Kidney capillary endothelial cell (primary cell): ENCODE data around the gene TPGS2.
"Not testable (repeated sequence)": the region's sequence is repeated elsewhere in the genome, so short reads cannot be mapped to it uniquely, and the experiment has no call there.

ENCODE experiments used
- DNase-seq: peaks from one replicate; pipeline ENCODE4 v3.0.0-alpha.2; 2018; ENCODE audit warnings: low spot score

Gene TPGS2, protein sequence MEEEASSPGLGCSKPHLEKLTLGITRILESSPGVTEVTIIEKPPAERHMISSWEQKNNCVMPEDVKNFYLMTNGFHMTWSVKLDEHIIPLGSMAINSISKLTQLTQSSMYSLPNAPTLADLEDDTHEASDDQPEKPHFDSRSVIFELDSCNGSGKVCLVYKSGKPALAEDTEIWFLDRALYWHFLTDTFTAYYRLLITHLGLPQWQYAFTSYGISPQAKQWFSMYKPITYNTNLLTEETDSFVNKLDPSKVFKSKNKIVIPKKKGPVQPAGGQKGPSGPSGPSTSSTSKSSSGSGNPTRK

DNA sequence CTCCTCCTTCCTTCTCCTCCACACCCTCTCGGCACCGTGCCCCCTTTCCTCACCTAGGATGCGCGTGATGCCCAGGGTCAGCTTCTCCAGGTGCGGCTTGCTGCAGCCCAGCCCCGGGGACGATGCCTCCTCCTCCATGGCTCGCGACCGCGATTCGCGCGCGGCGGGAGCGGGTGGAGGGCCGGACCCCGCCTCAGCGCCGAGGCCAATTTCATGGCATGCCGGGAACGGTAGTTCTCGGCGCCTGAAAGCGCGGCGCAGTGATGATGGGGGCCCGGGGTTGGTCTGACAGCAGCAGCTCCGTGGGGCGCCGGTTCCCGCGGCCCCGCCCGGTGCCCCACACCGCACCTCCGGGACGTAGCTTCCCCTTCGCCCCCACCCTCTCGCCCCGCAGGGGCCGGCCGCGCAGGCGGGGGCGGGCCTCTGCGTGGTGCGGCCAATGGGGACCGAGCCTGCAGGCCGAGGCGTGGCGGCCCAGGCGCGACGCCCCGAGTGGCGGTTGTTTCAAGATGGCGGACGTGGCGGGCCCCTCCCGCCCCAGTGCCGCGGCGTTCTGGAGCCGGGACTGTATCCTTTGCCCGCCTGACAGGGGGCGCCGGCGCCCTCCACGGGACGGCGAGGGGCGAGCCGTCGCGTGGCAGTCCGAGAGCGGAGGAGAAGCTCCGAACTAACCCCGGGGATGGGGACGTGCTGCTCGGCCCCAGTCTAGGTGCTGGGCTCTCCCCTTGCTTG lies at the start of gene TPGS2, which contains the start of gene KIAA1328:
TSS of gene TPGS2 (minus strand) at position 373 of the 732 bp plus-strand sequence. CDS start at position 138, 235 bp downstream.
TSS of gene KIAA1328 (plus strand) at position 498 of the 732 bp plus-strand sequence. CDS start at position 510, 12 bp downstream.
- DNase-seq, result peak; percentile 73

DNA sequence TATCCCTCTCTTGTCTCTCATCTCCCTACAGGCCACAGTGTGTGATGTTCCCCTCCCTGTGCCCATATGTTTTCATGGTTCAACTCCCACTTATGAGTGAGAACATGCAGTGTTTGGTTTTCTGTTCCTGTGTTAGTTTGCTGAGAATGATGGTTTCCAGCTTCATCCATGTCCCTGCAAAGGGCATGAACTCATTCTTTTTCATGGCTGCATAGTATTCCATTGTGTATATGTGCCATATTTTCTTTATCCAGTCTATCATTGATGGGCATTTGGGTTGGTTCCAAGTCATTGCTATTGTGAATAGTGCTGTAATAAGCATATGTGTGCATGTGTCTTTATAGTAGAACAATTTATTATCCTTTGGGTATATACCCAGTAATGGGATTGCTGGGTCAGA lies 45.0 kb upstream of the TPGS2 start:
- DNase-seq, result not testable (repeated sequence)

DNA sequence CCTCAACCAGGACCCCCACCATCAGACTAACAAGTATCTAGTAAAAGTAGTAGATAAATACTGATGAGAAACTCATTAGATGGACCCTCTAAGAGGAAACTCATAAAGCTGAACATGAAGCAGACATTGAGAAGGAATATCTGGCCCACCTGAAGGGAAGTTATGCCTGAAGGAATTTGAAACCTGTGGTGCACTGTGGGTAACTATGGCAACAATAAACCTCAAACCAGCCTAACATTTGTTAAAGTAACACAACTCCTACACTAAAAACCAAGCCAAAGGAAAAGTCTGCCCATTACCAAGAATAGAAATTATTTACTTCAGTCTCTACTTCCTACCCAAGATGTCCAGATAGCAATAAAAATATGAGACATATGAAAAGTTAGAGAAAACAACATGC lies 43.5 kb upstream of the TPGS2 start:
- DNase-seq, result no peak

DNA sequence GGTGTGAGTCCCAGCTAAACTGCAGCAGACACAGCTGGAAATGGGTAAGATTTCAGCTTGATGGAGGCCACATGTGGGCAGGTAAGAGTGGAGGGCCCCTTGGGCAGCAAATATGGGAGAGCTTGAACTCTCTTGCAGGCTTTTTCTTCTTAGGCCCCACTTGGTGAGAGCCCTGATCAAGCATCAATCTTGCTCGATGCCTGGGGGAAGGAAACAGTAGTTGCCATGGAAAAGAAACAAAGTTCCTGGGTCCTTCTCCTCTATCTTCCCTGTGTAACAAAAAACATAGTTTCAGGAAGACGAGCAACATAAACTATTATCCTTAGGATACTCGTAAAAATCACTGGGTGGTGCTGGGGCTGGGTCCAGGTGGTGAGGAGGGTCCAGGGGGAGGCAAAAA lies 43.0 kb upstream of the TPGS2 start:
- DNase-seq, result no peak

DNA sequence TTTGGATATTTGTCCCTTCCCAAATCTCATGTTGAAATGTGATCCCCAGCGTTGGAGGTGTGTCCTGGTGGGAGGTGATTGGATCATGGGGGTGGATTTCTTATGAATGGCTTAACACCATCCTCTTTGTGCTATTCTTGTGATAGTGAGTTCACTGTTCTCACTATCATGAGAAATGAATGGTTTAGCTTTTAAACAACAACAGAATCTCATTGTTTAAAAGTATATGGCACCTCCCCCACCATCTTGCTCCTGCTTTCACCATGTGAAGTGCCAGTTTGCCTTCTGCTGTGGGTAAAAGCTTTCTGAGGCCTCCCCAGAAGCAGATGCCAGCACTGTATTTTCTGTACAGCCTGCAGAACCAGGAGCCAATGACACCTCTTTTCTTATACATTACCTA lies 38.3 kb upstream of the TPGS2 start:
- DNase-seq, result no peak

DNA sequence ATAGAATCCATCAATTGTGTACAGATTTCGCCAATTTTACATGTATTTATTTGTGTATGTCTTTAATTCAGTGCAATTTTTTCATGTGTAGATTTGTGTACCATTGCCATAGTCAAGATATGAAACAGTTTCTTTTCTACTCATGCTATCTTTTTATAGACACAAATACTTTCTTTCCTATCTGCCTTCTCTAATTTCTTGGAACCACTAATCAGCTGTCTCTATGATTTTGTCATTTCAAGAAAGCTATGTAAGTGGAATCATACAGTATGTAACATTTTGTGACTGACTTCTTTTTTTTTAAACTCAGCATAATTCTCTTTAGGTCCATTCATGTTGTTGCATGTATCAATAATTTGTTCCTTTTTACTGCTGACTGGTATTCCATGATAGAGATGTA lies 33.4 kb upstream of the TPGS2 start:
- DNase-seq, result no peak

DNA sequence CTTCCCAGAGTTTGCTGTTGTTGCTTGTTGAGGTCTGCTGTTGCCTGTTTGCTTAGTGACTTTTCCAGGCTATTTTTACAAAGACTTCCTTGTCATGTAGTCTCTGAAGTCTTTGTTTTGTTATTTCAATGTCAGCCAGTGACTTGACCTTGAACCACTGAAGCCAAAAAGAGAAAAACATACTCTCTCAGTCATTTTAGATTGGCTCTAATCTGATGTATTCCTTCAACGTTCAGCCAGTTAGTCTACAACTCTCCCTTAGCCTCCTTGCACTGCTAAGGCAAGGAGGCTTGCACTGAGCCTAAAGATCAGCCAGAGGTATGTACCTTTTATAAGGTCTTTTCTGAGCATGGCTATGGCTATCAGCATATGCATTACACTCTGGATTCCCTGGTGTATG lies 28.0 kb upstream of the TPGS2 start:
- DNase-seq, result no peak

DNA sequence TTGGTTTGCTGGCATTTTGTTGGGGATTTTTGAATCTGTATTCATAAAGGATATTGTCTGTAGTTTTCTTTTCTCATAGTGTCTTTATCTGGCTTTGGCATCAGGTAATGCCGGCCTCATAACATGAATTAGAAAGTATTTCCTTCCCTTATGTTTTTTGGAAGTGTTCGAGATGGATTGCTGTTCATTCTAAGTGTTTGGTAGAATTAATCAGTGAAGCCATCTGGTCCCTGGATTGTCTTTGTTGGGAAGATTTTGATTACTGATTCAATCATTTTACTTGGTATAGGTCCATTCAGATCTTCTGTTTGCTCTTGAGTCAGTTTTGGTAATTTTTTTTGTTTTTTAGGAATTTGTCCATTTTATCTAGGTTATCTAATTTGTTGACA lies 22.4 kb upstream of the TPGS2 start:
- DNase-seq, result no peak

DNA sequence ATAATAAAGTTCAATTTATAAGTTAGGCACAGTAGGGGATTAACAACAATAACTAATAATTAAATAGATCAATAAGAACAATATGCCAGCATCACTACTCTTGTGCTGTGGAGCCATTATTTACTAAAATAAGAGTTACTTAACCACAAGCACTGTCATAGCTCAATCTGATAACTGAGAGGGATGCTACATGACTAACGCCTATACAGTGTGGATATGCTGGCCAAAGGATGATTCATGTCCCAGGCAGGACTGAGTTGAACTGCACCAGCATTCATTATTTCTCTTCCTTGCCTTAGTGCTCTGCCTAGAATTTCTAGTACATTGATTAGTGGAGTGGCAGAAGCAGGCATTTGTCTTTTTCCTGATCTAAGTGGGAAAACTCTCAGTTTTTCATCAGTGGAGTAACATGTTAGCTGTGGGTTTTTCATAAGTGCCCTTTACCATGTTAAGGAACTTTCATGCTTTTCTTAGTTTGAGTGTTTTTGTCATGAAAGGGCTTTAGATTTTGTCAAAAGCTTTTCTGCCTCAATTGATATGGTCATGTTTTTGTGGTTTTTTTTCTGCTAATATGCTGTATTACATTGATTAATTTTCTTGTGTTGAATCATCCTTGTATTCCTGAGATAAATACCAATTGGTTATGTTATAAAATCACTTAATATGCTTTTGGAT lies 21.9 kb upstream of the TPGS2 start:
- DNase-seq, result peak; percentile 56

DNA sequence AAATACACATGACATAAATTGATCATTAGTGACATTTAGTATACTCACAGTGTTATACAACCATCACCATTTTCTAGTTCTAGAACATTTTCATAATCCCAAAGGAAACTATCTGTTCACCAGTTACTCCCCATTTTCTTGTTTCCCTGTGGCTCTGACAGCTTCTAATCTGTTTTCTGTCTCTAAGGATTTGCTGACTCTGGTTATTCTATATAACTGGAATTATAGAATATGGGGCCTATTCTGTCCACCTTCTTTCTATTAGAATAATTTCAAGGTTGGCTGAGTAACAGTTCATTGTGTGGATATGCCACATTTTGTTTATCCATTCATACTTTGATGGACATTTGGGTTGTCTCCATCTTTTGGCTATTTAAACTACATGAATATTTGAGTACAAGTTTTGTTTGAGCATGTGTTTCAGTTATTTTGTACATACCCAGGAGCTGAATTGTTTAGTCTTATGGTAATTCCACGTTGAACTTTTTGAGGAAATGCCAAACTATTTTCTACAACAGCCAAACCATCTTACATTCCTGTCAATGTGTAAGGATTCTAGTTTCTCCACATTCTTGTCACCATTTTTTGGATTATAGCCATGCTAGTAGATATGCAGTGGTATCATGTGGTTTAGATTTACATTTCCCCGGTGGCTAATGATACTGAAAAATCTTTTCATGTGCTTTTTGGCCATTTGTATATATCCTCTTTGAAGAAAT lies 20.6 kb upstream of the TPGS2 start:
- DNase-seq, result no peak

DNA sequence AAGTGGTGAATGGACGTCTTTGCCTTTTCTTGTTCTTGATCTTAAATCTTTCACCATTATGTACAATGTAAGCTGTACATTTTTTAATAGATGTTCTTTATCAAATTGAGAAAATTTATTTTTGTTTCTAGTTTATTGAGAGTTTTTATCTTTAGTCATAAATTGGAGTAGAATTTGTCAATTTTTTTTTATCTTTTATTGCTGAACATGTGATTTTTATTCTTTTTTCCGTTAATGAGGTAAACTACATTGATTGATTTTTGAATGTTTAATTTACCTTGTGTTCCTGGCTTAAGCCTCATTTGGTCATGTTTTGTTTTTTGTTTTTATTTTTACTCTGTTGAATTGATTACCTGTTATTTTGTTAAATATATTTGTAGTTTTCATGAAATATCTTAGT lies 19.8 kb upstream of the TPGS2 start:
- DNase-seq, result no peak

DNA sequence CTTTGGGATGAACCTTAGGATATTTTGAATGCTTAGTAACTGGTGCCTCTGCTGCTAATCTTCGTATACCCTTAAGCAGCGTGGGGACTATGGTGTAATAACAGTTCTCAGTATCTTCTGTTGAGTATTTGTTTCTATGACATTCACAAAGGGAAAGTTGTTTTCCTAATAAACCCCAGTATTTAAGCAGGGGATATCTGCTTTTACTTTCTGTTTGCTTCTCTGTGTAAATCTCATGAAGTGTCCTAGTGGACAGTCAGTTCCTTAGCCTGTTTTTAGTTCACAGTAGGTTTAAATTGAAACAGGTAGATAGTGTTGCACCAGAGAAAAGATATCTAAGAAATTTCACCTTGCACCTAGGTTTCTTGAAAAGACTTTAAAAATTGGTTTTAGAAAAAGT lies 15.0 kb upstream of the TPGS2 start:
- no peak for DNase-seq

DNA sequence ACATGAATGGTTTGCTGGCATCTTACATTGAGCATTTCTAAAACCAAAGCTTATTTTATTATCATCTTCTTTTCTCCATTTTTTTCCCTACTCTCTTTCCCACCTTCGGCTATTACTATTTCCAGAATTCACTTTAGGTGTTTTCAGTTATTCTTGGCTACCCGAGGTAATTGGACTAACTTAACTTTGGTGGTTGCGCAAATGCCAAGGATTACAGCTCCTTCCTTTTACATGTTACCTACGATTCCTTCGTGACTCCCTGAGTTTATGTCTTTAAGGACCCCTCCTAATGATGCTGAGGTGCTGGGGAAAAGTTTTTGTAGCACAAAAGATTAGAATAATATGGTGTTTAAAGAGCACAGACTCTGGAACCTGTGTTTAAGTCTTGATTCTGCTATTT lies 14.4 kb upstream of the TPGS2 start:
- DNase-seq, result no peak

DNA sequence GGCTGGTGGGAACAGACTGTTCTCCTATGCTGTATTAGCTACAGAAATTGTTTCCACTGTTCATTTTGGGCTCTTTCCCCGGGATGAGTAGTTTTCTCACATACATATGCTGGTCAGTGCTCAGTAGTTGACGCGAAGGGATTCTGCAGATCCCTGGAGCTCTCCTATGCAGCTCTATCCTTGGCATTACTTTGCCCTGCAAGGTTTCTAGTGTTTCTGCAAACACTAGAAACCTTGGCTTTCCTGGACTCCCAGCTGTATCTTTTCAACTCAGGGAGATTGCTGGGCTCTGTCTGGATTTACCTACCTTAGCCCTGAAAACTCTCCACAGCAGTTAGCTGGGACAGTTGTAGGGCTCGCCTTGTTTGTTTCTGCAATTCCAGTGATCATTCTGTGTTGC lies 11.0 kb upstream of the TPGS2 start:
- no peak for DNase-seq

DNA sequence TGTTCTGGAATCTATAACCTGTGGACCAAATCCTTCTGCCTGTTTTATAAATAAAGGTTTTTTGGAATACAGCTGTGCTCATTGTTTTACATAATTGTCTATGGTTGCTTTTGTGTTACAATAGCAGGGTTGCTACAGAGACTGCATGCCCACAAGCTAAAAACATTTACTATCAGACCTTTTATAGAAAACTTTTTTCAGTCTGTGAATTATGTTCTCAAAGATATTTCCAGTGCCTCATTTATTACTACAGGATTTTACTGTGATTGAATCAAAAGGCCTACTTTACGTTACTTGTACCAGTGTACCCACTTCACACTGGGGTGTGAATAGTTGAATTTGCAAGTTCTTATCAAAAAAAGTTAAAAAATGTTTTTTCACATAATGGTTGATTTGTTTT lies 7.1 kb upstream of the TPGS2 start:
- no peak for DNase-seq

DNA sequence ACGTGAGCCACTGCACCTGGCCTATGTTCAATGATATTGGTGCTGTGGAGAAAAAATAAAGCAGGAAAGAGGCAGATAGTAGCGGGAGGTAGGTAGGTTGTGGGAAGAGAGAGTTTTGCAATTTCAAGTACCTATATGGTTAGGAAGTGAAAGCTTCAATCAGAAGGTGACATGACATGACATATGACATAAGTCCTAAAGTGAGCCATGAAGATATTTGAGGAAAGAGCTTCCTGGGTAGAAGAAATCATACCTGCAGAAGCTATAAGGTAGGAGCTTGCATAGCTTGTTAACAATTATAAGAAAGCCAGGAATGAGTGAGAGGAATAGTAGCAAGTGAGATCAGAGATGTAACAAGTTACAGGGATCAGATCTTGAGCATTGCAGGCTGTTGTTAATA lies 4.3 kb upstream of the TPGS2 start:
- DNase-seq, result no peak

DNA sequence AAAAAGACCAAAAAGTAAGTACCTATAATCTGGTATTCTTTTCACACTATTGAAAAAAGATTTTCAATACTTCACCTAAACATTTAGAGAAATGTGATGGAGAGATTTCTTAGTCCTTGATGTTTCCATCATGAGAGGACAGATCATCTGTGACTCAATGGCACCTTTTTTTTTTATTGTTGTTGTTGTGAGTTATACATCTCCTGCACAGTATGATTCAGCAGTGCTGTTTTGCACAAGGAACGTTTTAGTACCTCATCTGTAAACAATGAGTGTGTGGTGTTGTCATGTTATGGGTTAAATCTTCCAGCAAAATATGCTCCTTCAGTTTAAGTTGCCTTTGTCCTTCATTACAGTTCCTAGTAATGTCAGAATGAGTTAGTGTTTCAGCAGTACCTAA lies 2.3 kb upstream of the TPGS2 start:
- peak; percentile 25 for DNase-seq

DNA sequence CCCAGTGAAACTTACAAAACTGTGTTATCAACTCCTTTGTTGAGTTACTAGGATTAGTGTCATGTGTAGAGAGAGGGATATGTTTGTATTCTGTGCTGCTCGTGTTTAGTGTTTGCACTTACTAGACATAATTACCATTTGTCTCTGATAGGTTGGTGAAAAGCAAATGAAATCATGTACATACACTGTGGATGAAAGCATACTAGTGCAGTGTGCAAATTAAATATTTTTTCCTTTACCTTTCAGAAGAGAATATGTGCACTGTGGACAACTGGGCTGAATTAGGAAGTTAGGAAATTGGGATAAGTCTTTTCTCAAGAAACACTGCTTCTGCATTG lies 1.3 kb upstream of the TPGS2 start:
- DNase-seq, result no peak

DNA sequence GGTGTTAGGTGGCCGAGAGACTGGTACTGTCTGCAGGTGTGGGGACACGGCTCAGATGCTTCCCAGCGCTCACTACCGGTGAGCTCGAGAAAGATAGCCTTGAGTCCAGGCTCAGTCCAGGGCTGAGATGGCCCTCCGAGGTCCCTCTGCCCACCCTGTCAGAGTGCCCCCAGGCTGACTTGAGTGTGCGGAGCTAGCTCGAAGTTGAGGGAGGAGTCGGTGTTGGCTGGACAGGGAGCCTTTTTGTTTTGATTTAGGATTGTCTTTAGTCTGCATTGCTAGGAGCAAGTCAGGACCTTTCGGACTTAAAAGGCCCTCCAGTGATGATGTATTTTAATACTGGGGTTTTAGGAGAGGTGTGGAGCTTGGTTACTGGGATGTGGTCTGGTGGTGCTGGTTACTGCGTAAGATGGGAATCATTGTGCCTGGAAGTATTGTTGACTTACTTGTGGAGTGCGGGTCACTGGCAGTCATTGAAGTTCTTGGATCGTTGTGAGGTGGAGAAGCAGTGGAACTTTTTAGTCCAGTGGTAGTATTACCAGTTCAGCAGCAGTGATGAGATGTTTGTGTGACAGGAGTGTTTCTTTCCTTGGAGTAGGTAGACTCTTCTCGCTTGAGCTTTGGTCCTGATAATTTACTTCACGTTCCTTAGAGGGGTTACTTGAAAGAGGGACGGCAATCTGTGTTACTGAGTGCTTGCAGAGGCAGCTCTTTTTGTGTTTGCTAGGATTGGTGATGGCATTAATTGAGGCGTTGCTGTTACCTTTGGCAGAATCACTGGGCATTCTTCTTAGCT lies 758 bp upstream of the TPGS2 start:
- peak; percentile 5 for DNase-seq

DNA sequence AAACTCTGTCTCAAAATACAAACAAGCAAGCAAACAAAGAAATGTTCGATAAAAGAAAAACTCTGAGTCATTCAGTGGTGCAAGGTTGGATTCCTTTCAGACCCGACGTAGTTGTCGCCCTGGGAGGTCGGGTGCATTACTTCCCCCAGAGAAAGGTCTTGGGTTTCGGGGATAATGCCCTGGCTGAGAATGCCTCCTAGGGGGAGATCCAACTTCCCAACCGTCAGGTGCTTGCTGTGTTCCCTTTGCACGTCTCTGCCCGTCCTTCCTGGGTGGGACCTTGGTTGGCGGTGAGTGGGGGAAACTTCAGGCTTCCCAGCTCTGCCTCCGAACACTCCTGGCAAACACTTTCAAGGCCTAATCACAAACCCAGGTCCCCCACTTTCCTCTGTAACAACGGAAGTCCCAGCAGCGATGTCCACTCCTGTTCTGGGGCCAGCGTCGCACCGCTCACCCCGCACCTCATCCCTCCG lies 609 bp downstream of the TPGS2 start:
- DNase-seq, result peak; percentile 33

DNA sequence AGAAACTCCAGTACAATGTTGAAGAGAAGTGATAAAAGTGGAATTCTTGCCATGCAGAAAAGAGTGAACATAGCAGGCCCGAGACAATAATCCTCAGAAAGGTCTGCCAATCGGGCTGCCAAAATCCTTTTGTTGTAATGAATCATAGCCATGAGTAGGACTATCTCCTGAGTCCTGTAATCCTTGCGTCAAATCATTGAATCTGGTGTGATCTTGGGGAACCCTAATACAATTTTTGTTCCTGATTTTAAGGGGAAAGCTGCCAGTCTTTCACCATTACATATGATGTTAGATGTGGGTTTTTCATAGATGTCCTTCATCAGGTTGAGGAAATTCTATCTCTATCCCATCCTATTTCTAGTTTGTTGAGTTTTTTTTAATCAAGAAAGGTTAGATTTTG lies 2.2 kb downstream of the TPGS2 start:
- no peak for DNase-seq

DNA sequence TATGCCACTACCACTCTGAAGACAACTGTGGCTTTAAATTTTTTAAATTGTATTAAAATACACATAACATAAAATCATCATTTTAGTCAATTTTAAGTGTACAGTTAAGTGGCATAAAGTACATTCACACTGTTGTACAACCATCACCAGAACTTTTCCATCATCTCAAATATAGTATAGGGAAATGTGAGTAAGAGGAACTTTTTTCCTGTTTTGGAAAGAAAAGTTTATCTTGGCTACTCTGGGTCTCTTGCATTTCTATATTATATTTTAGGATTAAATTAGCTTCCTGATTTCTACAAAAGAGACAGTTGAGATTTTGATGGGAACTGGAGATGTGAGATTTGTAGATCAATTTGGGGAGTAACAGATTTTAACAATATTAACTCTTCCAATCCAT lies 3.3 kb downstream of the TPGS2 start:
- no peak for DNase-seq
